IMR-90 (cell line): ENCODE measurements around the gene PGA3. TPM values are rescaled to one million over a fixed set of nuclear protein-coding genes. Genes with fewer than 3 reads are reported as not detected.
"Not testable (repeated sequence)": the region's sequence is repeated elsewhere in the genome, so short reads cannot be mapped to it uniquely, and the experiment has no call there.

Experiments
- ATAC-seq: fragments of 200-7000 bp; cut with Tn5 transposase; 2 replicates; pipeline ENCODE4 v1.9.1; 2020; ENCODE audit warnings: low read depth, mild to moderate bottlenecking, moderate library complexity
- BruUV-seq: library from RNA; stranded (reverse); fragments of 400-500 nt; replicated peaks from 2 replicates; lab custom pipeline; 2021; lab: Mats Ljungman, UMichigan
- CTCF ChIA-PET: fragments of 300-600 bp; formaldehyde crosslinking; extraction: SDS; loops from one replicate; lab custom pipeline; 2021; ENCODE audit warnings: antibody characterized with exemption; lab: Yijun Ruan, JAX
- POLR2A ChIA-PET: fragments of 300-600 bp; sonication (Branson Sonifier 250); formaldehyde crosslinking; loops from one replicate; lab custom pipeline; 2022; ENCODE audit warnings: antibody characterized with exemption; ENCODE audit not compliant: unreplicated experiment; lab: Charles Lee
- DNase-seq: peaks from one replicate; pipeline ENCODE4 v3.0.0; 2013
- H2AFZ ChIP-seq: replicated peaks from 2 replicates; pipeline ENCODE3; 2013; ENCODE audit warnings: low read length, mild to moderate bottlenecking; ENCODE audit not compliant: poor library complexity
- H2AK5ac ChIP-seq: 2 replicates; pipeline ENCODE4 v1.6.1; 2013; ENCODE audit warnings: low read depth, low read length, inconsistent platforms
- H2AK9ac ChIP-seq: replicated peaks from 2 replicates; pipeline ENCODE3; 2013; ENCODE audit warnings: mild to moderate bottlenecking, low read depth, low read length, moderate library complexity; ENCODE audit not compliant: poor library complexity
- H2BK120ac ChIP-seq: 2 replicates; pipeline ENCODE4 v1.6.1; 2013; ENCODE audit warnings: low read depth, low read length, inconsistent platforms
- H2BK15ac ChIP-seq: 3 replicates; pipeline ENCODE4 v1.6.1; 2013; ENCODE audit warnings: low read depth, low read length, inconsistent platforms
- H2BK20ac ChIP-seq: 2 replicates; pipeline ENCODE4 v1.6.1; 2013; ENCODE audit warnings: low read depth, mild to moderate bottlenecking, inconsistent platforms, low read length, moderate library complexity
- H2BK5ac ChIP-seq: 2 replicates; pipeline ENCODE4 v1.6.1; 2013; ENCODE audit warnings: mild to moderate bottlenecking, low read depth, low read length, inconsistent platforms; ENCODE audit not compliant: poor library complexity, severe bottlenecking
- H3K14ac ChIP-seq: replicated peaks from 2 replicates; pipeline ENCODE4 v1.6.1; 2013; ENCODE audit warnings: low read depth, low read length, inconsistent platforms
- H3K18ac ChIP-seq: 2 replicates; pipeline ENCODE4 v1.6.1; 2013; ENCODE audit warnings: low read depth, low read length, control low read depth
- H3K23ac ChIP-seq: 2 replicates; pipeline ENCODE4 v1.6.1; 2013; ENCODE audit warnings: low read depth, low read length, inconsistent platforms
- H3K27ac ChIP-seq: 2 replicates; pipeline ENCODE4 v1.5.1; 2013; ENCODE audit warnings: mild to moderate bottlenecking, control low read depth, low read length; ENCODE audit not compliant: insufficient read depth
- H3K27me3 ChIP-seq: 2 replicates; pipeline ENCODE4 v1.6.1; 2013; ENCODE audit warnings: low read length; ENCODE audit not compliant: control insufficient read depth, insufficient read depth
- H3K36me3 ChIP-seq: 2 replicates; pipeline ENCODE4 v1.6.1; 2013; ENCODE audit warnings: low read length, mixed read lengths; ENCODE audit not compliant: control insufficient read depth, insufficient read depth
- H3K4ac ChIP-seq: 2 replicates; pipeline ENCODE4 v1.6.1; 2013; ENCODE audit warnings: low read depth, low read length, inconsistent platforms
- H3K4me1 ChIP-seq: 2 replicates; pipeline ENCODE4 v1.6.1; 2013; ENCODE audit warnings: low read length, mixed read lengths; ENCODE audit not compliant: control insufficient read depth, insufficient read depth
- H3K4me2 ChIP-seq: 2 replicates; pipeline ENCODE4 v1.6.1; 2013; ENCODE audit warnings: low read depth, mild to moderate bottlenecking, control low read depth, low read length, moderate library complexity
- H3K4me3 ChIP-seq: 2 replicates; pipeline ENCODE4 v1.5.1; 2013; ENCODE audit warnings: low read depth, mild to moderate bottlenecking, control low read depth, low read length, moderate library complexity; ENCODE audit not compliant: insufficient read depth
- H3K56ac ChIP-seq: 2 replicates; pipeline ENCODE4 v1.6.1; 2013; ENCODE audit warnings: low read length, inconsistent platforms; ENCODE audit not compliant: insufficient read depth; ENCODE audit errors: extremely low read depth
- H3K79me1 ChIP-seq, 2 experiments: 2 replicates each; pipeline ENCODE4 v1.6.1; 2013; ENCODE audit warnings: low read length in 2 of 2, inconsistent platforms in 1 of 2, low read depth in 1 of 2
- H3K9ac ChIP-seq: 2 replicates; pipeline ENCODE4 v1.6.1; 2013; ENCODE audit warnings: low read depth, low read length, control low read depth
- H3K9me1 ChIP-seq: 2 replicates; pipeline ENCODE4 v1.6.1; 2013; ENCODE audit warnings: low read length, inconsistent platforms; ENCODE audit not compliant: insufficient read depth
- H3K9me3 ChIP-seq: 2 replicates; pipeline ENCODE4 v1.6.1; 2013; ENCODE audit warnings: low read length; ENCODE audit not compliant: control insufficient read depth, insufficient read depth
- H4K20me1 ChIP-seq: 2 replicates; pipeline ENCODE4 v1.6.1; 2013; ENCODE audit warnings: low read length, inconsistent platforms; ENCODE audit not compliant: insufficient read depth
- H4K5ac ChIP-seq: 2 replicates; pipeline ENCODE4 v1.6.1; 2013; ENCODE audit warnings: mild to moderate bottlenecking, low read depth, low read length, control low read depth
- H4K8ac ChIP-seq, 2 experiments: 2 replicates each; pipeline ENCODE4 v1.6.1; 2013; ENCODE audit warnings: low read depth in 2 of 2, low read length in 2 of 2, control low read depth in 1 of 2, inconsistent platforms in 1 of 2
- H4K91ac ChIP-seq: 2 replicates; pipeline ENCODE4 v1.6.1; 2013; ENCODE audit warnings: low read depth, low read length, inconsistent platforms; ENCODE audit not compliant: insufficient read depth
- WGBS, 2 experiments: methylation state at CpG; one replicate each; pipeline versions ENCODE4 v1.1.5 to v1.1.7; 2013; ENCODE audit warnings: missing lambda C conversion rate in 2 of 2; ENCODE audit not compliant: insufficient read length in 1 of 2; ENCODE audit errors: extremely low coverage in 2 of 2; 5-methylcytosine and 5-hydroxymethylcytosine counted together
- dilution Hi-C: fragments of 300-500 bp; cut with HindIII; formaldehyde crosslinking; loops from one replicate; pipeline ENCODE4 v1.14.3; 2018; ENCODE audit warnings: low sequenced_read_pairs; ENCODE audit not compliant: unreplicated experiment
- in situ Hi-C: fragments of 300-500 bp; cut with MboI; formaldehyde crosslinking; loops from 3 replicates; pipeline ENCODE4 v1.14.3; 2019; ENCODE audit warnings: low sequenced_read_pairs, inconsistent platforms, mixed read lengths
- intact Hi-C: fragments of 100-400 bp; cut with micrococcal nuclease; formaldehyde crosslinking; loops from 2 replicates; pipeline ENCODE4 v1.10.0; 2022
- polyA plus RNA-seq, 3 experiments: library from polyadenylated mRNA; depleted of rRNA; stranded (reverse); fragments of >200 nt; gene quantifications; 2 replicates each; pipeline ENCODE4 v1.2.3, GENCODE V29; 2012; ENCODE audit warnings: low replicate concordance in 1 of 3
- total RNA-seq: library from RNA; depleted of rRNA; stranded (reverse); fragments of >200 nt; gene quantifications from 2 replicates; pipeline ENCODE4 v1.2.3, GENCODE V29; 2012

The PGA3 gene
- total and polyA plus RNA-seq, 2 of the 4 experiments (the other 2 are of a cell fraction): 0.18 TPM; not detected in 1

DNA sequence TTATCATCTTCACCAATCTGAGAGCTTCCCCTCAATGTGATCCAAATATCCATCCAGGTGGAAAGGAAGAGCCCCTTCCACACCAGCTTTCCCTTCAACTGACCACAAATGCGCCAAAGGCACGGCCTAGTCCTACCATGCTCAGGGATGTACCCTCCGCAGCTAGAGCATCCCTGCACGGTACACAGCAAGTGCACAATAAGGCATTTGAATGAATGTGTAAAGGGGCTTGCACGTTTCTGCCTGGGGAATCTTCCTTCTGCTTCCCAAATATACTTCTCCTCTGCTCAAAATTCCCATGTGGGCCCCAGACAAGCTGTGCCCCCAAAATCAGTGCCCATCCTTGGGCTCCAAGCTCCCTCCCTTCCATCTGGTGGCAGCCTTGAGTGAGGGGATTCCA is 15.7 kb downstream of the PGA3 start:
- H3K27ac ChIP-seq, H2AFZ ChIP-seq, H2AK5ac ChIP-seq, H3K56ac ChIP-seq, POLR2A ChIA-PET, H2BK120ac ChIP-seq, ATAC-seq, H3K36me3 ChIP-seq, H3K9me1 ChIP-seq, H3K4ac ChIP-seq, H2AK9ac ChIP-seq, H3K27me3 ChIP-seq, CTCF ChIA-PET, DNase-seq, H3K18ac ChIP-seq, H2BK15ac ChIP-seq, in situ Hi-C loops, H2BK5ac ChIP-seq, H3K4me1 ChIP-seq, intact Hi-C loops, H3K4me3 ChIP-seq, dilution Hi-C loops, H3K79me1 ChIP-seq, BruUV-seq, H3K23ac ChIP-seq, H4K91ac ChIP-seq, H3K9ac ChIP-seq, H4K5ac ChIP-seq, H3K4me2 ChIP-seq, H3K14ac ChIP-seq, H4K20me1 ChIP-seq, H4K8ac ChIP-seq, H3K9me3 ChIP-seq, H2BK20ac ChIP-seq: not testable (repeated sequence)
- no CpG with 5 or more reads among the region's 5 CpGs for WGBS, 2 experiments

DNA sequence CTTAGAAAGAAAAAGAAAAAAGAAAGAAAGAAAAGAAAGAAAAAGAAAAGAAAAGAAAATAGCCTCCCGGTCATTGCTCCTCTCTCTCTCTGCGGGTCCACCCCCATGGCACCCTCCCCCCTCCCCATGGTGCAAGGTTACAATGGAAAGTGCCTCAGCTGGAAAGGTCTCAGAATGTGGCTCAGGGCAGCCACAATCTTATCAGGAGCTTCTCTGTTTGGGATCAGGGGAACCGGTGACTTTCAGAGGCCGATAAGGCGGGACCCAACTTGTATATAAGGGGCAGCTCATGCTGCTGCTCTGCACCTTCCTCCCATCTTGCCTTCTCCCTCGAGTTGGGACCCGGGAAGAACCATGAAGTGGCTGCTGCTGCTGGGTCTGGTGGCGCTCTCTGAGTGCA is 18.7 kb downstream of the PGA3 start, which contains the start of gene PGA4:
Gene PGA4 (plus strand): TSS at position 301 of the 400 bp plus-strand sequence. CDS start 54 bp downstream, at position 355.
- H3K27ac ChIP-seq, H3K18ac ChIP-seq, H2BK5ac ChIP-seq, H3K9me1 ChIP-seq, H3K4me3 ChIP-seq, H4K5ac ChIP-seq, H2BK15ac ChIP-seq, H3K56ac ChIP-seq, H3K9me3 ChIP-seq, H3K4me2 ChIP-seq, H2AK5ac ChIP-seq, H2BK120ac ChIP-seq, H3K79me1 ChIP-seq, H3K36me3 ChIP-seq, ATAC-seq, POLR2A ChIA-PET, H3K4ac ChIP-seq, CTCF ChIA-PET, H2AFZ ChIP-seq, H2AK9ac ChIP-seq, BruUV-seq, H4K8ac ChIP-seq, H4K91ac ChIP-seq, H2BK20ac ChIP-seq, H4K20me1 ChIP-seq, DNase-seq, H3K4me1 ChIP-seq, dilution Hi-C loops, intact Hi-C loops, H3K23ac ChIP-seq, H3K9ac ChIP-seq, H3K27me3 ChIP-seq, H3K14ac ChIP-seq, in situ Hi-C loops: not testable (repeated sequence)
- no CpG with 5 or more reads among the region's 8 CpGs for WGBS, 2 experiments
